HG02884 (cell line): ENCODE data around the gene CARD9.

ENCODE experiments used
- ATAC-seq: cut with Tn5 transposase; IDR thresholded peaks from one replicate; pipeline ENCODE4 v1.9.1; 2021; ENCODE audit warnings: mild to moderate bottlenecking, moderate library complexity; ENCODE audit not compliant: unreplicated experiment

The CARD9 gene

DNA sequence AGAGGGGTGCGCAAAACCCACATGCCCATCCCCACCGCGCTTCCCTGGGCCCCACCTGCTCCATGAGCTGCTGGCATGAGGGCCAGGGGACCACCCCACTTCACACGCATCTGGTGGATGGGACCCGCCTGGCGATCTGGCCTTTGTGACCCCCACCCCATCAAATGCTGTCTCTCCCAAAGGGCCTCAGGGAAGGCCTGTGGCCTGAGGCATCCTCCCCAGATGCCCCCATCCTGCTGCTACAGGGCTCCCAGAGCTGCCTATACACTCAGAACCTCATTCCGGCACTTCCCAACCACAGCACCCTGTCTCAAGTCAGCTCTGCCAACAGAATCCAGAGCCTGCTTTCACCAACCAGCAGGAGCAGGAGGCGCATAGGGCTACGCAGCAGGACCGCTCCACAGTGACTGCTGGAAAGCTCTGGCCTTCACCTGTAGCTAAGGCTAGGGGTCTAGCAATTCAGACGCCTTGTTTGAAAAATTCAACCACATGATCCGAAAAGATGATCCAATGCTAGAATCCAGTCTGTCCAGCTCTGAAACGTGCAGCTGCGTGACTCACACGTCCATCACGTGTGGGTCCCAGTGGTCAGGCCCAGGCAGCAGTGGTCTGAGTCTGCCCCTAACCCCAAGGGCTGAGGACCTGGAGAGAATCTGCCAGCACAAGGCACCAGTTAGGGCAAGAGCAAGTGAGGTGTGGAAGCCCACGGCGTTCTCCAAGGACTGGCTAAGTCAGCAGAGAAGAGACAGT is 27.9 kb upstream of the CARD9 start:
- ATAC-seq, result no peak

DNA sequence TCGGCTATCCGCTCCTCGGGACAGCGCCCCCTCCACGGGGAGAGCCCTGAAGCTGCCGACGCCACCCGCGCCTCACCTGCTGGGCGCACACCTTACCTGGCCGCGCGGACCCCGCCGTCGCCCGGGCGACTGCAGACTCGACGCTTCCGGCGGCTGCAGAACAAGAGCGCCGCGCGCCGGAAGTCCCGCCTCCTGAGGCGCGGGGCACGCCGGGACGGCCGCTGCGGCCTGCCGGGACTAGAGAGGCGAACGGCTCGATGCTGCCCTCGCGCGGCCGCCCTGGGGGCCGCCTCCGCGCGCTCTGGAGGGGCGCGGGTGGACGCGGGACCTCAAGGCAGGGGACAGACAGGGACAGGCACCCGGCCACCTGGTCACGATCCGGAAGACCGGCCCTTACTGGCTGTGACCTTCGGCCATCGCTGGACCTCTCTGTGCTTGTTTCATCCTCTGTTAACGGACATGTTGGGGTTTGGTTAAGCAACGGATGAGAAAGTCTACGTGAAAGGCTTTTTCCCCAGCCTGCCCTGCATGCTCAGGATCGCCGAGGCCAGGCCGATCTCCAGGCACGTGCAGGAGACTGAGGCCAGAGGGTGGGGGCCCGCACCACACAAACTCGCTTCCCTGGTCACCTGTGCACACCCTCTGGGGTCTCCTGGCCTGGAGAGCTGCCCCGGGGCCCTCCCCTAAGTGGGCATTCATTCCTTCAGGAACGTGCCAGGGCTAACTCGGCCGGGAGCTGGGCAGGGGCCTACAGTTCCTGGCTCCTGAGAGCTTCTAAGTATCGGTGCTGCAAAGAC is 26.8 kb upstream of the CARD9 start, which contains the start of gene SNAPC4:
Gene SNAPC4, minus strand, starts transcription at position 133 of the 797 bp plus-strand sequence. CDS start 1,742 bp downstream, outside the sequence.
- ATAC-seq, result peak; percentile 53

DNA sequence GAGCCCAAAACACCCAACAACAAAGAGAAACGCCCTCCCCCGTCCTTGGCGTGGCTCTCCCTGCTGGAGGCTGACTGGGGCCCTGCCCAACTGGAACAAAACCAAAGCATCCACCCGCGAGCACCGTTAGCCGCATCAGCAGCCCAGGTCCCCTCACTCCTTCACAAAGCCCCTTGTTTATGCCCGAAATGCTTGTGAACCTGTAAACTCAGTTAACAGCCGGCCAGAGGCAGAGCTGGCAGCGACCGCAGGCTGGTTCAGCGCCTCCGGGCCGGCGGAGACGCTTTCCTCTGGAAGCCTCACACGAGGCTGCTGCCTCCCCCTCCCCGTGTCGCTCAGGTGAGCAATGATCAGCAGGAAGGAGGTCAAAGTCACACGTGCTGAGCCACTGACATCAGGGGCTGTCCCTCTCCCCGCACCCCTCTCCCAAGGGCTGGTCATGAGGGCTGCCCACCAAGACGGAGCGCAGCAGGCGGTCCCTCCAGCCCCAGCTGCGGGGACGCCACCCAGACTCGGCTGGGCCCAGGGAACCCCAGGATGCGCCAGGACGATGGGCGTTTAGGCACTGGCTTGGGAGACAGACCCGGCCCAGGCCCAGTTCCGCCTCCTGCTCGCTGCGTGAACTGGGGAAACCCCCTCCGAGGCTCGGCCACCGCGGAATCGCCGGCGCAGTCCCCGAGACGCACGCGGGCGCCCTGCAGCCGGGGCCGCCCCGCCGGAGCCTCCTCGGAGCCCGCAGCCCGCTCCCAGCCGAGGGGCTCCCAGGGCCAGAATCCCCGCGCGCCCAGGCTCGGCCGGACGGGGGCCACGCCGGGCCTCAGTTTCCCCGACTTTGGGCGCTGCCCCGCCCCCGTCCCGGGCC is 25.9 kb upstream of the CARD9 start:
- ATAC-seq, result peak; percentile 34

DNA sequence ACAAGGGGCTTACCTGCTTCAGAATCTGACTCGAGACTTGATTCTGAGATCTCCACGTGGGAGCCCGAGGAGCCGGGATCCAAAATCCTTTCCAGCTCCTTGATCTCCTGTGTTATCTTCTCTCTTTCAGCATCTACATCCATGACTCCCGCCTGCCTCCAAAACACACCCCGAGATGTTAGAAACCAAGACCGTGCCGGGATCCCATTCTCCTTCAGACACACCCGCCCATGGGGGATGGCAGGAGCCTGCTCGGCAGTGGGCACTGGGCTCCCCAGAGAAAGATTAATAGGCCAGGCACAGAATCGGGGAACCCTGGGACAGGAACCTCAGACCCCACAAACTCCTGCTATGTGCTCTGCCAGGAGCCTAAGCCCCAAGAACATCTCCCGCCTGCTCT is 24.8 kb upstream of the CARD9 start:
- no peak for ATAC-seq

DNA sequence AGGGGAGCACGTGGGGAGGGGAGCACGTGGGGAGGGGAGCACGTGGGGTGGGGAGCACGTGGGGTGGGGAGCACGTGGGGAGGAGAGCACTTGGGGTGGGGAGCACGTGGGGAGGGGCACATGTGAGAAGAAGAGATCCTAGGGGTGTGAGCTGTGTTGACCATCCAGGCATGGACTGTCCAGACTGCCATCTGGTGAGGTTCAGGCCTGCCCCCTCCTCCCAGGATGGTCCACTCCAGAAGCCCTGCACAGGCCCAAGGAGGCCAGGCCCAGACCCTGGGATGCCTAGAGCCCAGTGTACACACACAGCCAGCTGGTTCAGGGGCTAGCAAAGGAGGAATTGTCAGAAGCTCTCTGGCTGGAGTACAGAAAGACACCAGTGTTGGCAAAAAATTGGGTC is 24.2 kb upstream of the CARD9 start:
- no peak for ATAC-seq

DNA sequence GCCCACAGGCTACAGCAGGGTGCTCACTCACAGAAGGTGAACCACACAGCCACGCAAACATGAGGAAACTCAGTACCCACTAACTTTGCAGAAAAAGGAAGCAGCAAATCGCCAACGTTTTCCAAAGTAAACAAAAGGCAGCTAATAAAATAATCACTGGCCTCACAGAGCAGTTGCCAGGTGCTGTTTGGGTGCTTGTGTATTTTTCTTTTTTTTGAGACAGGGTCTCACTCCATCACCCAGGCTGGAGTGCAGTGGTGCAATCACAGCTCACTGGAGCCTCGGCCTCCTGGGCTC is 22.7 kb upstream of the CARD9 start:
- ATAC-seq, result no peak

DNA sequence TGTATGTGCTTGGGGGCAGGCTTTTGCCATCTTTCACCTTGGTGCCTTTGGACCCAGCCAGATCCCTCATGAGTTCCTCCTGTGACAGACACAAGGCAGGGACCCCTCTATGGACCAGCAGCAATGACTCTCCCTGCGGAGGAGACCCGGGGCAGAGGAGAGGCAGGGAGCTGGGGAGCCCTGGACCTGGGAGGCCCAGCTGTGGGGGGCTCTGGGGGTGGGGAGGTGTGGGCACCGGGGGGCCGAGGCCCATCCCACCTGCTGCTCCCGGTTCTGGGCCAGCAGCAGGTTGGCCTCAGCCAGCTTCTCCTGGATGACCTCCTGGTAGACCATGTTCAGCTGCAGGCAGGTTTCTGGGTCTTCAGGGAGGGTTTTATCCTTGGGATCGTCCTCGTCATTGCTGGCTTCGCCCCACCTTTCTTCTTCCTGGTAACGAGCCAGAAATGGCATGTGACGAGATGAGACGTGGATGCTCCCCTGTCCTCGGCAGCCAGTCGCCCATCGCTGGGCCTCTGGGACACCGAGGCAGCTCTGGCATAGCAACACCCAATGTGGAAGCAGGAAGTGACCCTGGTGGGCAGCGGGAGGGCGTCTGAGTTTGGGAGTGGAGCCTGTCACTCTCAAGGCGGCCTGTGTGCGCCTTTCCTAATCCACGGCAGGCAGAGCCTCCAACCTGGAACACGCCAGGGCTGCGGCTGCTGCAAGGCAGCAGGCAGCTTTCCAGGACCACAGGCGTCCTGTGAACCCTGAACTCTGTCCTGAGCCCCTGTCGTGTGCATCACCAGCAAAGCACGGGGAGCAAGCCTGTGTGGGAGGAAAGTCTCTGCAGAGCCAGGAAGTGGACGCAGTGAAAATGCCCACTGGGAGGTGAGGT is 22.1 kb upstream of the CARD9 start:
- ATAC-seq, result no peak

DNA sequence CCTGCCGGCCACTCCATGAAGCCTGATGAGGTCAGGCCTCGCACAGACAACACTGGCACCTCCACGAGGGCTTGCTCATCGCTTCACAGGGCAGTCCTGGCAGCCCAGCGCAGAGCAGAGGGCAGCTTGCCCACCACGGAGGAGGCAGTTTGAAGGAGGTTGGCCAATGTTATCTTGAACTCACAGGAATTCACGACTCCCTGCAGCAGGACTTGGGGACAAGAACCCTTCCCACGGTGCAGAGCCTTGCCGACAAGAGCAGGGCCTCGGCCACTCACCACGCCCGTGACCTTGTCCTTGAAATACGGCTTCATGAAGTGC is 21.5 kb upstream of the CARD9 start:
- no peak for ATAC-seq

DNA sequence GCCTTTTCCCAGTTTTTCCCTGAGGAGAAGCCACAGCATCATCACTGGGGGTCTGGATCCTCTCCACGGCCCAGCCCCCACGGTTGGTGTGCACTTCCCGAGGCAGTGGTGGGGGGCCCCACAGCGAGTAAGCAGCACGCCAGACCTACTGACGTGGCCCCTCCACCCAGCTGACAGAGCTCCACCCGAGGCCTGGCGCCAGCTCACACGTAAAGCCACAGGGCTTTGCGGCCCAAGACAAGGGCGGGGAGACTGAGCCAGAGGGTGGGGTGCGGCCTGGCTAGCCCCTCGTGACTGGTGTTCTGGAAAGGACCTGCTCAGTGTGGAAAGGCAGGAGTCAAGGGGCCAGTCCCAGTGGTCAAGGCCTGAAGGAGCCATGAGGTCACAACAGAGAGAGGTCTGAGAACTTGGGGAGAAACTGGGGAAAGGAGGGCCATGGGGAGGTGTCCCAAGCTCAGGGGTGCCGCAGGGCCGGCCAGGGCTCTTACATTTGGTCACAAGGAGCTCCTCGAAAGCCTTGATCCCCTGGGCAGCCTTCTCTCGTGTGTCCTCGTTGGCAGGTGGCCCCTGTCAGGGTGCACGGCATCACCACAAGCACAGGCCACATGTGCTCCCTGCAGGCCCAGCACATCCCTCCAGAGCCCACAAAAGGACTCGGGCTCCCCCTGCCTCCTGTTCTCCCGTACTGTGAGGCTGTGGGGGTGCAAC is 21.0 kb upstream of the CARD9 start:
- ATAC-seq, result no peak

DNA sequence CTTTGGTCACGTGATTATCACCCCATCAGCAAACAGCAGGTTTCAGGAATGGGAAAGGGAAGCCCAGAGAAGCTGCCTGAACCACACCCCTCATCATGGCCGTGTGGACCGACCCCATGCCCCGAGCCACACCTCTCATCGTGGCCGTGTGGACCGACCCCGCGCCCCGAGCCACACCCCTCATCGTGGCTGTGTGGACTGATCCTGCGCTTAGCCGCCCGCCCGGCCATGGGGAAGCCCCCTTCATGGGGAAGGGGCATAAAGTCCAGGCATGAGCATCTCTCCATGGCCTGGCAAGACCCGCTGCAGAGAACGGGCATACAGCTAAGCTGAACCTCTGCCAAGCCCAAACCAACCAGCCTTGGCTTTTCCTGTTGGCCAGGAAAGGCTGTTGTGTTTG is 20.1 kb upstream of the CARD9 start:
- ATAC-seq, result no peak

DNA sequence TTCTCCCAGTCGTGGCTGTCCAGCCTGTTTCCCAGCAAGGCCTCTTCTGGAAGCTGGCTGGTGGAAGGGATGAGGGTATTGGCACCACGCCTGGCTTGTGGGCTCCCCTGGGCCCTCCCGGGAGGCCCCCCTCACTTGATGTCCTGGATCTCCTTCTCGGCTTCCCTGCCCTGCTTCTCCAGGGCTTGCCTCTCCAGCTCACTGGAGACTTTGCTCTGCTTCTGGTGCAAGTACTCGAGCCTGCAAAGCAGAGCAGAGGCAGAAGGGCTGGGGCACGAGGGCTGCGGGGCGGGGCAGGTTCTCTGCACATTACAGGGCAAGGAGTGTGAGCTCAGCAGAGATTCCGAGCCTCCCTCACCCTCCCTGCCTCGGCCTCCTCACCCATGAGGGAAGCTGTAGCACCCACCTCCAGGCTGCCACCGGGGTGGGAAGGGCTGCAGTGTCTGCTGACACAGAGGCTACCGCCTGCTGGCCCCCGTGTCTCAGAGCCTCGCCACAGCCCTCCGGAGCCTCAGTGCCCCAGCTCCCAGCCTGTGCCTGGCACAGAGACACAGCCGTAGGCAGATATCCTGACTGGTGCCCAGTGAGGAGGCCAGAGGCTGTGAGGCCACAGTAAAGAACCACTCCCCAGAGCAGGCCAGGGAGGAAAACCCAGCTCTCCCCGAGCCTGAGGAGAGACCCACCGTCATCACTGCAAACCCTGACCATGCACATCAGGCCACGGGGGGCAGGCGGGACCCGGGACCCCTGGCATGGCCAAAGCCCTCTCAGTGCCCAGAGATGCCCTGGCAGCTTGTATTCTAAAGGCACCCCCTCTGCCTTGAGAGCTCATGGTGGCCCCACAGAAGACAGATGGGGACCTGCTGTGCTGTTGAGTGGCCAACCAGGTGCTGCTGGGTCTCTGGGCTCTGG is 19.3 kb upstream of the CARD9 start:
- no peak for ATAC-seq

DNA sequence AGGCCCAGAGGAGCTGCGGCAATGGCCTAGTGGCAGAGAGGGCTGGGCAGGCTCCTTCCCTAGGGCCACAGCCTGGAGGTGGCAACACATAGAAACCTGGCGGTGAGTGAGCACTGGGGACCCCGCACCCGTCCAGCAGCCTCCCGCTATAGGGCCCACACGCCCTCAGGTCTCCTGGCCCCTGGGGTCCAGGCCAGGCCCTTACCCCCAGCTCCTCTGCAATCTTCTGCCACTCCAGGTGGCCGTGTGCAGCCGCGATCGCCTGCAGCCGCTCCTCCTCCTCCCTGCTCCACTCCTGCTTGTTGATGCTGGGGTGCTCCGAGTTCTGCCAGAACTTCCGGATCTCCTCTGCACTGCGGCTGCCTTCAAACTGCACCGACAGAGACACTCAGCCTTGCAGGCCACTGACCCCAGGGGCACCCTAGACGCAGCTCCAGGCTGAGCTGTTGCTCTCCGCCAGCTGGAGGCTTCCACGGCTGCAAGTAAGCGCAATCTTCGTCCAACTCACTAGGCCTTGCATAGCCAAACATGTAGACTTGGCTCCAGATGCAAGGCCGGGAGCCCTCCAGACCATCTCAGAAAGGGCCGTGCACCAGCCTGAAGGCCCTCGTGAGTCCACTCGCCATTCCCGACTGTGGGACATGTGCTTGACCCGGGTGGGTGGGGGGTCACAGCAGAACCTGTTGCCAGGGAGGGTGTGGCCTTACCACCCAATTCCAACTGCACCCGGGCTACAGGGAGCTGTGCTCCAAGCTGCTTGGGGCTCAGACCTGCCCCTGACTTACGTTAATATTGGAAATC is 18.5 kb upstream of the CARD9 start:
- no peak for ATAC-seq

DNA sequence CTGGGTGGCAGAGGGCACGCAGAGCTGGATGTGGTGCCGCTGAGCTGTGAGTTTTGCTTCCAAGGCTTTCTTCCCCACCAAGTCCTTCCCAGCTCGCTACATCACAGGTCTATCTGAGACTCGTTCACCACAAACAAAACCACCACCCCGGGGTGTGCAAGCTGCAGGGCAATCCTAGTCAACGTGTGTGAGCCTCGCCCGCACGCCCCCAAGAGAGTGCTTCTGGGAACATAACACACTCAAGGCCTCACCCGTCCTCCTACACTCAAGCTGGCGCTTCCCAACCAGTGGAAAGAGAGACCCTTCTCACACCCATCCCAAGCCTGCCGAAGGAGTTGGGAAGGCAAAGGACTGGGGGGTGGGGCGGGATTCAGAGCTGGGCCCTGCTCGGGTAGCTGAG is 15.9 kb upstream of the CARD9 start:
- ATAC-seq, result no peak

DNA sequence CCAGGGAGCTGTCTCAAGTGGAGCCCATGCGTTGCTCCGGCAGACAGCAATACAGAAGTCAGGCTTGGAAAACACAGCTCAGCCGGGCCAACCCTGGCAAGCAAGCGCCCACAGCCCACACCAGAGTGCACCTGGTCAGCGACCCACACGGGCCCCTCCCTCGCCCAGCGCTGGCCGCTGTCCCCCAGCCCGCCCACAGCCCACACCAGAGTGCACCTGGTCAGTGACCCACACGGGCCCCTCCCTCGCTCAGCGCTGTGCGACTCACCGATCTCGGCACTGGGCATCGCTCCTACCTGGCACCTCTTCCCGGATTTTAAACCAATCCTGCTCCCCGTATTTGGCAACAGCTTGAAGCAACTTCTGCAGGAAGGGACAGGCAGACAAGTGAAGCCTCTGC is 13.7 kb upstream of the CARD9 start:
- ATAC-seq, result no peak

DNA sequence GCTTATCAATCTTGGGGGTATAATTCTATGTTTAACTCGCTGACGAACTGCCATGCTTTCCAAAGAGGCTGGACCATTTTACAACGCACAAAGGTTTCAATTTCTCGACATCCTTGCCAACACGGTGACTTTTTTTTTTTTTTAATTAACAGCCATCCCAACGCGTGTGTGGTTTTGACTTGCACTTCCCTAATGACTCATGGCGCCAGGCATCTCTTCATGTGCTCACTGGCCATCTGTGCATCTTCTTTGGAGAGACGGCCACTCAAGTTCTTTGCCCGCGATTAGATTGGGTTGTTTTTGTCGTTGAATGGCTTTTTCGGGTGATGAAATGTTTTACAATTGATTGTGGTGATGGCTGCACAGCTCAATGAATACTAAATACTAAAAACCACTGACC is 12.5 kb upstream of the CARD9 start:
- ATAC-seq, result no peak

DNA sequence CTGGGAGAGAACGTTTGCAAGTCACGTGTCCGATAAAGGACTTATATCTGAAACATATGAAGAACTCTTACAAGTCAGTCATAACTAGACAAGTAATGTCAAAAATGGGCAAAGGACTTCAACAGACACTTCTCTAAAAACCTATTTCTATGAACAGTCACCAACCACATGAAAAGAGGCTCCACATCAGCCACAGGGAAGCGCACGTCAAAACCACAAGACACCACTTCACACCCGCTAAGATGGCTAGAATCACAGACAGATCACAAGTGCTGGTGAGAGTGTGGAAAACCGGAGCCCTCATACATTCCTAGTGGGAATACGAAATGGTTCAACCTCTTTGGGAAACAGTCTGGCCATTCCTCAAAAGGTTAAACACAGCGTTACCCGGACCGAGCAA is 11.5 kb upstream of the CARD9 start:
- ATAC-seq, result no peak

DNA sequence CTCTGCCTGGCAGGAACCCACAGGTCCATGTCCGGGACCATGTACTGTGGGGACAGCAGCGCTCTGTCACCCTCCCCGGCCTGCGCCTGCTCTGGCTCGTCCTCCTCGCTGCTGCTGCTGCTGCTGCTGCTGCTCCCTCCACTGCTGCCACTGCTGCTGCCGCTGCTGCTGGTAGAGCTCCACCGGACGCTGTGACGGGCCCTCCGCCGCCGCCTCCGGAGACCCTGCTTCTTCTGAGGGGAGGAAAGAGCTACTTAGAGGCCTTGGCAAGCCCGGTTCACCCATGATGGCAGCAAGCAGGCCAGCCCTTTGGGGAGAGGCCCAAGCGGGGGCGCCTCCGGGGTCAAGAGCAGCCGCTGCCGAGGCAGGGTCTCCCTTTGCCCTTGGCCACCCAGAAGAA is 10.0 kb upstream of the CARD9 start:
- ATAC-seq, result no peak

DNA sequence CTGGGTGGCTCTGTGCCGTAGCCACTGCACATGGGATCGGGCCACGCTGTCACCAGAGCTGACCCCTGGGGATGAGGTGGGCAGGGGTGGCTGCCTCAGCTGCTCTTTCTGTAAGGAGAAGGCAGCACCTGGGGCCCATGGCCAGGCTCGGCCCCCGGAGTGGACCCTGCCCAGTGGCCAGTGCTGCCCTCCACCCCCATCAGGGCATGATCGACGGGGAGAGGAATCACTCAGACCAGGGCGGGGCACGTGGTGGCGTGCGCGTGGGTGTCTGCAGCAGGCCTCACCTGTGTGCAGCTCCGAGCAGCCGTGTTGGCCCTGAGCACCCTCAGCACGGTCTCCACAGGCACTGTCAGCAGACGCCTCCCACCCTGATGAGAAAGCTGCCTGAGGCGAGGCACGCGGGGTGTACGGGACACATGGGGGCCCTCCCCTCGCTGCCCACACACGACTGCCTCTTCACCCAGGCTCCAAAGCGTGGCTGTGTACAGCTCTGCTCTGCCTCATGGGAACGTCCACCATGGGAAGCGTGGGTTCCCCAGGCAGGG is 8.6 kb upstream of the CARD9 start:
- no peak for ATAC-seq
